Neural cell (in vitro differentiated cells): Measurements from ENCODE around the gene CCDC148.

ENCODE experiments used
- CTCF ChIP-seq: fragments of 450-650 bp; IDR thresholded peaks from 2 replicates; pipeline ENCODE4 v1.5.1; 2014; ENCODE audit warnings: antibody characterized with exemption, mild to moderate bottlenecking, moderate library complexity; ENCODE audit not compliant: poor library complexity, severe bottlenecking
- EP300 ChIP-seq: fragments of 450-650 bp; conservative IDR thresholded peaks from 2 replicates; pipeline ENCODE4 v1.6.1; 2014; ENCODE audit warnings: antibody characterized with exemption, mild to moderate bottlenecking, moderate library complexity; ENCODE audit not compliant: poor library complexity, severe bottlenecking
- POLR2AphosphoS5 ChIP-seq: IDR thresholded peaks from 2 replicates; pipeline ENCODE4 v1.6.1; 2012
- RAD21 ChIP-seq: fragments of 450-650 bp; conservative IDR thresholded peaks from 2 replicates; pipeline ENCODE4 v1.6.1; 2014; ENCODE audit warnings: antibody characterized with exemption, mild to moderate bottlenecking, moderate library complexity
- SMC3 ChIP-seq: fragments of 450-650 bp; conservative IDR thresholded peaks from 2 replicates; pipeline ENCODE4 v1.6.1; 2014; ENCODE audit warnings: antibody characterized with exemption, mild to moderate bottlenecking, moderate library complexity; ENCODE audit not compliant: poor library complexity

GRCh38 chr2:158214431-158214830 is 242.1 kb downstream of the CCDC148 start:
- no peak for TF ChIP-seq POLR2AphosphoS5
- no peak for TF ChIP-seq CTCF
- no peak for TF ChIP-seq RAD21
- no peak for TF ChIP-seq SMC3
- no peak for TF ChIP-seq EP300
